Neural progenitor cell (in vitro differentiated cells): ENCODE data around the gene FARP2. TPM values are rescaled to one million over a fixed set of nuclear protein-coding genes. Genes with fewer than 3 reads are reported as not detected.

Experiments used
- DNase-seq: peaks from one replicate; pipeline ENCODE4 v3.0.0-alpha.2; 2016; ENCODE audit warnings: low spot score
- H2AFZ ChIP-seq: fragments of 200-600 bp; sonication (generic); replicated peaks from 2 replicates; pipeline ENCODE4 v1.6.1; 2016; ENCODE audit warnings: antibody characterized with exemption
- H3F3A ChIP-seq: fragments of 200-600 bp; sonication (generic); 2 replicates; pipeline ENCODE4 v1.6.1; 2016; ENCODE audit warnings: antibody characterized with exemption, low read depth
- H3K27ac ChIP-seq: fragments of 200-600 bp; sonication (generic); 2 replicates; pipeline ENCODE4 v1.5.1; 2016; ENCODE audit warnings: mild to moderate bottlenecking
- H3K27me3 ChIP-seq: fragments of 200-600 bp; sonication (generic); 2 replicates; pipeline ENCODE4 v1.6.1; 2016; ENCODE audit warnings: mild to moderate bottlenecking, moderate library complexity
- H3K36me3 ChIP-seq: fragments of 200-600 bp; sonication (generic); 2 replicates; pipeline ENCODE4 v1.5.1; 2016
- H3K4me1 ChIP-seq: fragments of 200-600 bp; sonication (generic); 2 replicates; pipeline ENCODE4 v1.6.1; 2016; ENCODE audit warnings: mixed run types
- H3K4me2 ChIP-seq: fragments of 200-600 bp; sonication (generic); 2 replicates; pipeline ENCODE4 v1.6.1; 2016
- H3K4me3 ChIP-seq: fragments of 200-600 bp; sonication (generic); 2 replicates; pipeline ENCODE4 v1.5.1; 2016
- H3K79me2 ChIP-seq: fragments of 200-600 bp; sonication (generic); 2 replicates; pipeline ENCODE4 v1.6.1; 2016; ENCODE audit warnings: low read depth
- H3K9ac ChIP-seq: fragments of 200-600 bp; sonication (generic); 2 replicates; pipeline ENCODE4 v1.6.1; 2016
- H3K9me3 ChIP-seq: fragments of 200-600 bp; sonication (generic); 2 replicates; pipeline ENCODE4 v1.5.1; 2016; ENCODE audit warnings: low read depth
- H4K20me1 ChIP-seq: fragments of 200-600 bp; sonication (generic); 2 replicates; pipeline ENCODE4 v1.6.1; 2016; ENCODE audit warnings: low read depth
- H3K27ac Mint-ChIP-seq: 3 replicates; pipeline ENCODE4 v1.8.0; 2021; ENCODE audit warnings: mixed read lengths
- H3K27me3 Mint-ChIP-seq: 2 replicates; pipeline ENCODE4 v1.8.0; 2022; ENCODE audit warnings: low read depth, mild to moderate bottlenecking, inconsistent platforms, moderate library complexity, mixed read lengths; ENCODE audit not compliant: insufficient read depth
- H3K36me3 Mint-ChIP-seq: 3 replicates; pipeline ENCODE4 v1.8.0; 2021; ENCODE audit warnings: mixed read lengths
- H3K4me1 Mint-ChIP-seq: 3 replicates; pipeline ENCODE4 v1.8.0; 2021; ENCODE audit warnings: mixed read lengths
- H3K4me3 Mint-ChIP-seq: 3 replicates; pipeline ENCODE4 v1.8.0; 2021; ENCODE audit warnings: mild to moderate bottlenecking, moderate library complexity, mixed read lengths
- H3K9me3 Mint-ChIP-seq: 3 replicates; pipeline ENCODE4 v1.8.0; 2020; ENCODE audit warnings: mixed read lengths
- EZH2 ChIP-seq: fragments of 200-600 bp; sonication (generic); IDR thresholded peaks from 2 replicates; pipeline ENCODE4 v1.6.1; 2017; ENCODE audit warnings: antibody characterized with exemption, mild to moderate bottlenecking, moderate library complexity
- EZH2phosphoT487 ChIP-seq: fragments of 200-600 bp; sonication (generic); IDR thresholded peaks from 2 replicates; pipeline ENCODE4 v1.6.1; 2017; ENCODE audit warnings: antibody characterized with exemption
- total RNA-seq: library from RNA; depleted of rRNA; stranded (reverse); fragments of >200 nt; gene quantifications from 2 replicates; pipeline ENCODE4 v1.2.3, GENCODE V29; 2015; ENCODE audit warnings: low replicate concordance
- TF ChIP-seq, protein P1 (sequence below): fragments of 200-600 bp; sonication (generic); IDR thresholded peaks from 2 replicates; pipeline ENCODE4 v1.5.1; 2017; ENCODE audit warnings: antibody characterized with exemption, mild to moderate bottlenecking

Gene FARP2
- total RNA-seq, 1 donor from 2014 or later, result 32.3 TPM

DNA sequence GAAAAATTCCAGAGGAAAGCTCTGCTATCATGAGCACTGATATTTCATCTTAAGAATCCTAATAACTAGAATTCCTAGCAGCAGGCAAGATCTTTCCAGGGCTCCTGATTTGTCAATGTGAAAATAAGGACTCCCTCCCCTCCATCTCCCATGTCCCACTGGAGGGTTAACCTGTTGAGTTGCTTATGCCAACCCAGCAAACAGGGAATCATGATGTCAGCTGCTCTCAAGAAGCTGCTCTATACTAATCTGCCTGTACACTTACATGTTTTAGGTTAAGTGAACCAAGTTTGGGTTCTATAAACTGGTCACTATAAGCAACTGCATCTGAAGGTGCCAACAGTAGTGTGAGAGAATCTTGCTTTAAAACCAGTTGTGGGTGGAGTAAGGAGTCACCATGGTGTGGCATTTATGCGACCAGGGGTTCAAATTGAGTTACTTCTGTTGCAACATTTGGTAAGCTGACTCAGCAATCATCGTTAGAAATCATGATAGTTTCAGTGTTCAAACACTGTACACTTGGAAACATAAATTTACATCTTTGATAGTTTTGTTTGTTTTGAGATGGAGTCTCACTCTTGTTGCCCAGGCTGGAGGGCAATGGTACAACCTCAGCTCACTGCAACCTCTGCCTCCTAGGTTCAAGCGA, 98.9 kb downstream of the FARP2 start:
- H2AFZ ChIP-seq, result no peak overlapping the region
- H3K27me3 ChIP-seq, result no peaks in the 10 kb centered on the region
- H3K79me2 ChIP-seq, result no peaks in the 10 kb centered on the region
- Mint-ChIP-seq H3K4me1 (no peaks in the 10 kb centered on the region), H3K9me3 (no peaks in the 10 kb centered on the region), H3K27ac (no peak overlapping the region), H3K4me3 (no peak overlapping the region), H3K36me3 (no peaks in the 10 kb centered on the region), H3K27me3 (no peaks in the 10 kb centered on the region)
- H3F3A ChIP-seq, result no peaks in the 10 kb centered on the region
- no peaks in the 10 kb centered on the region for H4K20me1 ChIP-seq
- no peaks in the 10 kb centered on the region for H3K36me3 ChIP-seq
- H3K4me2 ChIP-seq, result no peak overlapping the region
- no peak for DNase-seq
- no peak overlapping the region for H3K9ac ChIP-seq
- no peak overlapping the region for H3K4me3 ChIP-seq
- no peaks in the 10 kb centered on the region for H3K4me1 ChIP-seq
- no peak overlapping the region for H3K27ac ChIP-seq
- no peaks in the 10 kb centered on the region for H3K9me3 ChIP-seq
- TF ChIP-seq, protein P1, sequence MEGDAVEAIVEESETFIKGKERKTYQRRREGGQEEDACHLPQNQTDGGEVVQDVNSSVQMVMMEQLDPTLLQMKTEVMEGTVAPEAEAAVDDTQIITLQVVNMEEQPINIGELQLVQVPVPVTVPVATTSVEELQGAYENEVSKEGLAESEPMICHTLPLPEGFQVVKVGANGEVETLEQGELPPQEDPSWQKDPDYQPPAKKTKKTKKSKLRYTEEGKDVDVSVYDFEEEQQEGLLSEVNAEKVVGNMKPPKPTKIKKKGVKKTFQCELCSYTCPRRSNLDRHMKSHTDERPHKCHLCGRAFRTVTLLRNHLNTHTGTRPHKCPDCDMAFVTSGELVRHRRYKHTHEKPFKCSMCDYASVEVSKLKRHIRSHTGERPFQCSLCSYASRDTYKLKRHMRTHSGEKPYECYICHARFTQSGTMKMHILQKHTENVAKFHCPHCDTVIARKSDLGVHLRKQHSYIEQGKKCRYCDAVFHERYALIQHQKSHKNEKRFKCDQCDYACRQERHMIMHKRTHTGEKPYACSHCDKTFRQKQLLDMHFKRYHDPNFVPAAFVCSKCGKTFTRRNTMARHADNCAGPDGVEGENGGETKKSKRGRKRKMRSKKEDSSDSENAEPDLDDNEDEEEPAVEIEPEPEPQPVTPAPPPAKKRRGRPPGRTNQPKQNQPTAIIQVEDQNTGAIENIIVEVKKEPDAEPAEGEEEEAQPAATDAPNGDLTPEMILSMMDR, result no peak
- TF ChIP-seq EZH2 (no peak), EZH2phosphoT487 (no peak)

DNA sequence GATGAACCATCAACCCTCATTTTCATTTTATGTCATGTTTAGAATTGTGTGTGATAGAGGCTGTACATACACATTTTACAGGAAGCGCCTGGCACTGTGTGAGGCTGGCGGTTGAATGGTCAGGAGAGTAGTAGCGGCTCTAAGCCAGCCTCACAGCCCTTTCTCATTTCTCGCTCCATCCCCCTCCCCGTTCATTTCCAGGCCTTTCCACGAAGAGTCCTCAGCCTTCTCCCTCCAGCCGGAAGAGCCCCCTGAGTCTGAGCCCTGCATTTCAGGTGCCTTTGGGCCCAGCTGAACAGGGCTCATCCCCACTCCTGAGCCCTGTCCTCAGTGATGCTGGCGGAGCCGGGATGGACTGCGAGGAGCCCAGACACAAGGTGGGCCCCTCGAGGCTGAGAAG, 100.5 kb downstream of the FARP2 start:
- H3K4me1 Mint-ChIP-seq, result no peaks in the 10 kb centered on the region
- Histone ChIP-seq H4K20me1 (no peaks in the 10 kb centered on the region), H3K9ac (no peak overlapping the region), H3K27ac (no peak overlapping the region), H3K79me2 (no peaks in the 10 kb centered on the region), H3K9me3 (no peaks in the 10 kb centered on the region), H2AFZ (no peak overlapping the region), H3K4me2 (no peak overlapping the region), H3K36me3 (no peaks in the 10 kb centered on the region), H3F3A (no peaks in the 10 kb centered on the region), H3K4me1 (no peaks in the 10 kb centered on the region), H3K4me3 (no peak overlapping the region), H3K27me3 (no peaks in the 10 kb centered on the region)
- no peaks in the 10 kb centered on the region for H3K36me3 Mint-ChIP-seq
- H3K4me3 Mint-ChIP-seq, result no peak overlapping the region
- peak overlapping the region; percentile 60 for H3K27ac Mint-ChIP-seq
- TF ChIP-seq, protein P1, result no peak
- no peak for TF ChIP-seq EZH2phosphoT487
- no peak for TF ChIP-seq EZH2
- H3K9me3 Mint-ChIP-seq, result no peaks in the 10 kb centered on the region
- DNase-seq, result no peak
- H3K27me3 Mint-ChIP-seq, result no peaks in the 10 kb centered on the region

DNA sequence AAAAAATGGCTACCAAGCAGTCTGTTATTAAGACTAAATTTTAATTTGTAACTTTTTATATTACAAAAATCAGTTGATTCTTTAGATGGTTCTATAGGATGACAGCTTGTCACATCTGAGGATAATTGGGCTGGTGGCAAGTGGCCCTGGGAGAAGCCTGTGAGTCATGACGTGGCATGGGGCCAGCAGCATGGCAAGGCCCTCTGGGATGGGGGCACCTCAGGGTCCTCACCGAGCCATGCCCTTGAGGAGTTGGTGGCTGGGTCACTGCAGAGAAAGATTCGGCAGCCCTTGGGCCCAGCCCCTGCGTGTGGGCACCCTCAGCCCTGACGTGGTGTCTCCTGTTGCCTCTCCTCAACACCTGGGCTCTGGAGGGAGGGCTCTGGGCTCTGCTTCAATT, 102.6 kb downstream of the FARP2 start:
- Histone ChIP-seq H3K4me2 (no peak overlapping the region), H3K4me3 (no peak overlapping the region), H3K9me3 (no peaks in the 10 kb centered on the region), H3K4me1 (no peaks in the 10 kb centered on the region), H3F3A (no peaks in the 10 kb centered on the region), H3K79me2 (no peaks in the 10 kb centered on the region), H2AFZ (no peak overlapping the region), H3K9ac (no peak overlapping the region), H4K20me1 (no peaks in the 10 kb centered on the region), H3K27me3 (no peaks in the 10 kb centered on the region), H3K27ac (no peak overlapping the region), H3K36me3 (no peaks in the 10 kb centered on the region)
- Mint-ChIP-seq H3K9me3 (no peaks in the 10 kb centered on the region), H3K4me3 (no peak overlapping the region), H3K27ac (no peak overlapping the region), H3K36me3 (no peaks in the 10 kb centered on the region), H3K27me3 (no peaks in the 10 kb centered on the region), H3K4me1 (no peaks in the 10 kb centered on the region)
- no peak for DNase-seq
- TF ChIP-seq, protein P1, result no peak
